ENCODE measurements around the gene MOB3A. TPM values are rescaled to one million over a fixed set of nuclear protein-coding genes. Genes with fewer than 3 reads are reported as not detected.
A peak's percentile ranks its signal among the peaks of the same experiment; 100 is the strongest.

MOB3A gene
- total RNA-seq, 2 donors from 2014 or later: 20.9 to 21.8 TPM

- no peaks in the 10 kb centered on the region for H3K9me3 Mint-ChIP-seq
Measured at GRCh38 chr19:2062770-2063169, 33.4 kb downstream of the MOB3A start.

GRCh38 chr19:2062389-2062729 is 33.8 kb downstream of the MOB3A start:
- H3K4me3 ChIP-seq (ENCODE audit: low read length): peak overlapping the region; percentile 90
- H3K9me3 ChIP-seq (ENCODE audit: control insufficient read depth, low read length): no peaks in the 10 kb centered on the region
- H3K36me3 Mint-ChIP-seq (ENCODE audit: low read depth): no peaks in the 10 kb centered on the region
- H3K9ac ChIP-seq (ENCODE audit: extremely low read depth, low read length, poor library complexity, severe bottlenecking): no peak overlapping the region
- WGBS, 2 experiments (ENCODE audit: insufficient coverage in 1 of 2, insufficient read length in 1 of 2): 87 to 93% methylated on average over 3 to 10 of the region's 10 CpGs
- peaks cover 15% of the 10 kb centered on the region for H3K4me1 Mint-ChIP-seq
- H3K27ac ChIP-seq (ENCODE audit: low read depth, low read length): peak overlapping the region; percentile 80
- TF ChIP-seq CTCF (conservative IDR thresholded peaks at IDR 0.05): no peak
- no peaks in the 10 kb centered on the region for H3K36me3 ChIP-seq (ENCODE audit: control insufficient read depth, insufficient read depth, low read length)
- H3K27me3 ChIP-seq (ENCODE audit: control insufficient read depth, insufficient read depth, low read length, poor library complexity, severe bottlenecking): no peaks in the 10 kb centered on the region
- no peak for DNase-seq
- peak overlapping the region; percentile 97 for H3K27ac Mint-ChIP-seq
- H3K4me1 ChIP-seq (ENCODE audit: control insufficient read depth, insufficient read depth, low read length): peaks cover 5% of the 10 kb centered on the region
- H3K4me3 Mint-ChIP-seq: peak overlapping the region; percentile 72
- H3K27me3 Mint-ChIP-seq (ENCODE audit: insufficient read depth): no peaks in the 10 kb centered on the region
- no peaks in the 10 kb centered on the region for H3K9me3 Mint-ChIP-seq

More at GRCh38 chr19:2062770-2063169, 33.4 kb downstream of the MOB3A start:
- H3K27me3 ChIP-seq (ENCODE audit: control insufficient read depth, insufficient read depth, low read length, poor library complexity, severe bottlenecking): no peaks in the 10 kb centered on the region
- Mint-ChIP-seq H3K36me3 (ENCODE audit: low read depth) (no peaks in the 10 kb centered on the region), H3K27ac (peak overlapping the region; percentile 97), H3K4me3 (peak overlapping the region; percentile 72), H3K27me3 (ENCODE audit: insufficient read depth) (no peaks in the 10 kb centered on the region), H3K4me1 (peaks cover 15% of the 10 kb centered on the region)
- TF ChIP-seq CTCF (conservative IDR thresholded peaks at IDR 0.05): no peak
- no peaks in the 10 kb centered on the region for H3K9me3 ChIP-seq (ENCODE audit: control insufficient read depth, low read length)
- H3K4me3 ChIP-seq (ENCODE audit: low read length): no peak overlapping the region
- DNase-seq: no peak
- H3K9ac ChIP-seq (ENCODE audit: extremely low read depth, low read length, poor library complexity, severe bottlenecking): no peak overlapping the region
- H3K4me1 ChIP-seq (ENCODE audit: control insufficient read depth, insufficient read depth, low read length): peaks cover 5% of the 10 kb centered on the region
- 96 to 97% methylated on average over 8 of the region's 9 CpGs for WGBS, 2 experiments (ENCODE audit: insufficient coverage in 1 of 2, insufficient read length in 1 of 2)
- no peak overlapping the region for H3K27ac ChIP-seq (ENCODE audit: low read depth, low read length)
- H3K36me3 ChIP-seq (ENCODE audit: control insufficient read depth, insufficient read depth, low read length): no peaks in the 10 kb centered on the region

GRCh38 chr19:2061495-2062388 is 34.4 kb downstream of the MOB3A start:
- H3K27ac ChIP-seq (ENCODE audit: low read depth, low read length): peak overlapping the region; percentile 95
- TF ChIP-seq CTCF (conservative IDR thresholded peaks at IDR 0.05): peak; percentile 14
- H3K27me3 ChIP-seq (ENCODE audit: control insufficient read depth, insufficient read depth, low read length, poor library complexity, severe bottlenecking): no peaks in the 10 kb centered on the region
- peak; percentile 99 for DNase-seq
- H3K36me3 ChIP-seq (ENCODE audit: control insufficient read depth, insufficient read depth, low read length): no peaks in the 10 kb centered on the region
- no peaks in the 10 kb centered on the region for H3K9me3 Mint-ChIP-seq
- no peaks in the 10 kb centered on the region for H3K27me3 Mint-ChIP-seq (ENCODE audit: insufficient read depth)
- H3K4me3 Mint-ChIP-seq: peak overlapping the region; percentile 72
- 4 to 11% methylated on average over 30 to 50 of the region's 50 CpGs for WGBS, 2 experiments (ENCODE audit: insufficient coverage in 1 of 2, insufficient read length in 1 of 2)
- peak overlapping the region; percentile 97 for H3K27ac Mint-ChIP-seq
- no peaks in the 10 kb centered on the region for H3K9me3 ChIP-seq (ENCODE audit: control insufficient read depth, low read length)
- H3K4me3 ChIP-seq (ENCODE audit: low read length): peak overlapping the region; percentile 90
- H3K36me3 Mint-ChIP-seq (ENCODE audit: low read depth): no peaks in the 10 kb centered on the region
- H3K4me1 Mint-ChIP-seq: peaks cover 15% of the 10 kb centered on the region
- H3K4me1 ChIP-seq (ENCODE audit: control insufficient read depth, insufficient read depth, low read length): peaks cover 5% of the 10 kb centered on the region
- H3K9ac ChIP-seq (ENCODE audit: extremely low read depth, low read length, poor library complexity, severe bottlenecking): peak overlapping the region; percentile 76
